KG1 (cell line): ENCODE measurements around the gene HOXA7.

Experiments used
- DNase-seq: peaks from one replicate; lab custom pipeline; 2025; lab: John Stamatoyannopoulos, UW

The HOXA7 gene

GRCh38 chr7:27156508-27156898 lies at the start of gene HOXA7:
Gene HOXA7 (minus strand): TSS chr7:27156675. CDS start chr7:27156545, 130 bp downstream.
- DNase-seq, result no peak

- no peak for DNase-seq
Observed at GRCh38 chr7:27205325-27206280, 49.1 kb upstream of the HOXA7 start.

- no peak for DNase-seq
Observed at GRCh38 chr7:27204851-27205322, 48.4 kb upstream of the HOXA7 start.

GRCh38 chr7:27203964-27204594 lies 47.6 kb upstream of the HOXA7 start:
- no peak for DNase-seq

GRCh38 chr7:27203365-27203953 lies 47.0 kb upstream of the HOXA7 start:
- DNase-seq, result no peak

- no peak for DNase-seq
Observed at GRCh38 chr7:27202862-27203134, 46.3 kb upstream of the HOXA7 start.

- no peak for DNase-seq
Observed at GRCh38 chr7:27202018-27202861, 45.8 kb upstream of the HOXA7 start.

GRCh38 chr7:27201580-27202017 lies 45.1 kb upstream of the HOXA7 start:
- no peak for DNase-seq

- DNase-seq, result no peak
Observed at GRCh38 chr7:27200761-27201579, 44.5 kb upstream of the HOXA7 start.

- no peak for DNase-seq
Observed at GRCh38 chr7:27199849-27200760, 43.6 kb upstream of the HOXA7 start, which contains the start of gene HOXA13. Gene HOXA13 (minus strand): TSS chr7:27200091. CDS start chr7:27200077, 14 bp downstream.

GRCh38 chr7:27198871-27199801 lies 42.7 kb upstream of the HOXA7 start:
- no peak for DNase-seq

- no peak for DNase-seq
Observed at GRCh38 chr7:27198138-27198841, 41.8 kb upstream of the HOXA7 start.

- DNase-seq, result no peak
Observed at GRCh38 chr7:27197137-27198042, 40.9 kb upstream of the HOXA7 start.

GRCh38 chr7:27196287-27196767 lies 39.9 kb upstream of the HOXA7 start:
- DNase-seq, result peak; percentile 80

- DNase-seq, result no peak
Observed at GRCh38 chr7:27194686-27195379, 38.4 kb upstream of the HOXA7 start.

- no peak for DNase-seq
Observed at GRCh38 chr7:27194002-27194352, 37.5 kb upstream of the HOXA7 start.
